Stimulated activated CD8-positive, alpha-beta memory T cell treated with anti-CD3 and anti-CD28 coated beads, Interleukin-12 subunit alpha, Interleukin-12 subunit beta, amount 100 ng/mL, for 24 hours (primary cell): ENCODE results near the gene SND1.
"Not testable (repeated sequence)": the region's sequence is repeated elsewhere in the genome, so short reads cannot be mapped to it uniquely, and the experiment has no call there.

Experiments used
- DNase-seq: peaks from one replicate; pipeline ENCODE4 v3.0.0-alpha.2; 2020; ENCODE audit errors: extremely low read depth

SND1 gene

DNA sequence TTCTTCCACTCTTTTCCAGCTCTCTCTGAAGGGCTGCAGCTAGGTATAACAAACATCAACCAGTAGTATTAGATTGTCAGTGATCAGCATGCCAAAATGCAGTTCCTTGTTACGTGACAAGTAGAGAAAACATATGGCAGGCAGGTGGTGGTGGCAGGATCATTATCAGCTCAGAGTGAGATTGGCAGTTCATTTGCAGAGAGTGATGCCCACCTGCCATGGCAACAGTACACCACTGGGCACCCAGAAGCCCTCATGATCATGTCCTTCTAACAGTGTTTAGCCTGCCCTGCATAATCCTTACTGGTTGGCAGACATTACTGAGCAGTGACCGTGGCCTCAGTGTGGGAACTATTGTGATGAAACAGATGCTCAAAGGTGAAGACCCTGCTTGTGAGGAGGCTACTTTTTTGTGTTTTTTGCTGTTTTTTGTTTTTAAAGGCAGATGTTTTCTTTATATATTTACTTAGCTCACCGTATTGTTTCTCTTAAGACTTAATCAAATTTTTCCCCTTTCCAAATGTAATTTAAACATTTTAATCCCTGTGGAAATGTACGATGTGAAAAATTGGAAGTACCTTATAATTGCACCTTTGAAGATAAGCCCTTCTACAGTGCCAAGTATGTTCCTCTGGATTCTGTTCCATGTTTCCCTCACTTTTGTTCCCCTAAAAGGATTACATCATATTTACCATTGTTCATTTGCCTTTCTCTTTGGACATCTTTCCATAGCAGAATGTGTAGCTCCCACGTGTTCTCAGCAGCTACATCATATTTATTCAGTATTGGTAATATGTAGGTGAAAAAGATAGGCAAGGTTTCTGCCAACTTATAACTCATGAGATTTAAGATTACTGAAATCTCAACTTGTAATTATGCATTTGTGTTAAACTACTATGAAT, 179.6 kb downstream of the SND1 start:
- DNase-seq = no peak

DNA sequence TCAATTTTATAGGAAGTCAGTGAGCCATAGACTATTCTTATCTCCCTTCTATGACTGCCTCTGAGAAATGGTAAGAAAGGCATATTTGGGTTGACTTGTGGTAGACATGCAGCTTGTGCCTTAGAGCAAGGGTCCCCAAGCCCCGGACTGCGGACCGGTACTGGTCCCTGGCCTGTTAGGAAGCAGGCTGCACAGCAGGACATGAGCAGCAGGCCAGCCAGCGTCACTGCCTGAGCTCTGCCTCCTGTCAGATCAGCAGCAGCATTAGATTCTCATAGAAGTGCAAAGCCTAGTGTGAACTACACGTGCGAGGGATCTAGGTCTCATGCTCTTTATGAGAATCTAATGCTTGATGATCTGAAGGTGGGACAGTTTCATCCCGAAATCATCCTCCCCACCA, 180.6 kb downstream of the SND1 start:
- DNase-seq = no peak

DNA sequence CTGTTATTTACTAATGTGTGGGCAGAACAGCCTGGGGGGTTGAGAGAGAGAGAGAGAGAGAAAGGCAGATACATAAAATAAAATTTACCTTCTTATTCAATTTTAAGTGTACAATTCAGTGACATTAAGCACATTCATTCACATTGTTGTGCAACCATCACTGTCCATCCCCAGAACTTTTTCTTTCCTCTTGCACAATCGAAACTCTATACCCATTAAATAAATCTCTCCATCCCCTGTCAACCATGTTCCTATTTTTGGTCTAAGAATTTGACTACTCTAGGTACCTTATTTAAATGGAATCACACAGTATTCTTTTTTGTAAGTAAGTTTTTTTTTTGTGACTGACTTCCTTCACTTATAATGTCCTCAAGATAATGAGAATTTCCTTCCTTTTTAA, 181.6 kb downstream of the SND1 start:
- DNase-seq = no peak

DNA sequence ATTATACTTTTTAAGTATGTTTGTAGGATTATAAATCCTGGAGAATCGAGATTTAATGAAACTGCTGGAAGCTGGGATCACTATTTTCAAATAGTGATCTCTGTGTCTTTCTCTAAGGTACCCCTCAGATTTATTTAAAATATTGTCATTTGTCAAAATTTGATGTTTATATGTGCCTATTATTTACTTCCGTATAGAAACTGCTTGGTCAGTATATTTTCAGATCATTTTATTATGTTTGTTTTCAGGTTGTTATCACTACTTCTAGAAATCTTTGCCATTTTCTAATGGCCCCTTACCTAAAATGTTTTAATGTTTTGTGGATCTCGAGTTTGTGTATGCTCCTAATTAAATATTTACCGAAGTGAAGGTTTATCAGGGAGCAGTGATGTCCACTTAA, 183.7 kb downstream of the SND1 start:
- no peak for DNase-seq

DNA sequence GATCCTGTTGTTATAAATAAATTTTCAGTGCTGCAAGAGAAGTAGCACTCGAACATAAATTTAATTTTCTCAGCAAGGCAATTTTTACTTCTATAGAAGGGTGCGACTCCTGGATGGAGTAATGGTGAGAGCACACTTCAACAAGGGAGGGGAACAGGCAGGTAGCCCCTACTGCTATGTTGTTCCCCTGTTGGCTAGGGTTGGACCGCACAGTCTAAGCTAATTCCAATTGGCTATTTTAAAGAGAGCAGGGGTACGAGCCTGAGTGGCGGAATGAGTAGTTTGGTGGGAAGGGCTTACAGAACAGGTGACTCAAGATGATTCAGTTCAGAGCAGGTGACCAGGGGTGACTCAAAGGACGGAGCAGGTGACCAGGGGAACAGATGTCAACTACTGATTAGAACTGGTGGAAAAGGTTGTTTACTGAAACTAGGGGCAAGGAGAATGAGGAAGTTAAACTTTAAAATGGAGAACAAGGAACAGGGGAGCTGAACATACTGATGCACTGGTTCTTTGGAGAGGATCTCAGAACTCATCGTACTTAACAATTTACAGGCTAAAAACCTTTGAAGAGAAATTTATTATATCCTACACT, 185.9 kb downstream of the SND1 start:
- not testable (repeated sequence) for DNase-seq

DNA sequence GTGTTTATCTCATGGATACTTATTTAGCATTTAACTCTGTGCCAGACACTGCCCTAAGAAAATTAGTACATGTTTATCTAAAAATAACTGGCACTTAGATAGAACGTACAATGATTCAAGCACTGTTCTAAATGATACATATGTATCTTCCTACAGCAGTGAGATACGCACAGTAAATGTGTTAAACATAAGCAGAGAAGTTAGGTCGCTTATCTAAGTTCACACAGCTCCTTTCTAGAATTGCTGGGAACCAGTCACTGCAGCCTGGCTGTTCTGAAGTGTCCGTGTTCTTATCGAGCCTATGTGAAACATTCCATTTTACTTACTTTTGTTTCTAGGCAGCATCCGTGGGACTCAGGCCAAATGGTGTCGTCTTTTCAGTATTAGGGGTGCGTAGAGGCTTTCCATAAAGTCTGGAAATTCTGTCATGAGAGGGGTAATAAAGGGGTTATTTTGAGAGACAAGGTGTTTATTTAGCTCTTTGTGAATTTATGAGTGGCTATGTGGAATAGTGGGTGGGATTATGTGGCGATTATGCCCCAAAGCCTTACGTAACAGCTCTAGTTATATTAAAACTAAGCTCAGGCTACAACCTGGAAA, 186.9 kb downstream of the SND1 start:
- DNase-seq = no peak

DNA sequence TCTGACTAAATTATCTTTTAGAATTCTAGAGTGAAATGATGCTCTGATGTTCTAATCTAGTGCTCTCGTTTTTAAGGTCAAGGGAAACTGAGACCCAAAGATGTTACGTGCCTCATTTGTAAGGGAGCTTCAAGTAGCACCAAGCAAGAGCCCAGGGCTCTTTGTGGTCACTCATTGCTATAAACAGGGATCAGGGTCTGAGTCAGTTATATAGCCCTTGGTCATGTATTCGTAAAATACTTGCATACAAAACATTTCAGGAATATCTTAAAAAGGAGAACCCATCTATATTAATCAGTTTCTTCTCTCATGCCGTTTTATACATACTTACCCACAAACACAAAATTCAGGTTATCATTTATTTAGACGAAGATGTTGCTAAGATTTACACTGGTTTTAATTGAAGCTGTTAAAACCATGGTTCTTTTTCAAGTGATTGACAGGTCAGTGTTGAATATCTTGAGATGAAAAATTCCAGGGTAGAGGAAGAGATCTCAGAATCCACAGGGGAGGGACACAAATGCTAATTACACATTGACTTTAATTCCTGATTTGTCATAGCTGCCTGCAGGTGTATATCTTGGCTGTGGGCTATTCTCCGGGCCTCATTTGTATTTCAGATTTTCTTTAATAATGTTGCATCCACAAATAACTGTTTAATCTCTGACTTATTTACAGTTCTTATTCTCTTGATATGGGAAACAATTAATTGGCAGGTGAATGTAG, 188.4 kb downstream of the SND1 start:
- no peak for DNase-seq

DNA sequence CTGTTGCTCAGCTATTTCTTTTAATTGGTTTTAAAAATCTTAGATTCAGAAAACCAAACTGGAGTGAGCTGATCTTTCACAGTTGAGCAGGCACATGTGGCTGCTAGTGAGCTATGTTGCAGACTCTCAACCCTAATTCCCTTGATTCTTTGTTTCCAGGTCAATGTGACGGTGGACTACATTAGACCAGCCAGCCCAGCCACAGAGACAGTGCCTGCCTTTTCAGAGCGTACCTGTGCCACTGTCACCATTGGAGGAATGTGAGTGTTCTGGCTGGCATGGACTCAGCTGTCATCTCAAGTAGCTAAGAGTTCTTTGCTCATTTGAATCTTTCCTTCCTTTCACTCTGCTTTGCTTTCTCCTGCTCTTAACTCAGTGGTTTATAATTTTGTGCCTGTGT, 192.2 kb downstream of the SND1 start:
- DNase-seq = no peak

DNA sequence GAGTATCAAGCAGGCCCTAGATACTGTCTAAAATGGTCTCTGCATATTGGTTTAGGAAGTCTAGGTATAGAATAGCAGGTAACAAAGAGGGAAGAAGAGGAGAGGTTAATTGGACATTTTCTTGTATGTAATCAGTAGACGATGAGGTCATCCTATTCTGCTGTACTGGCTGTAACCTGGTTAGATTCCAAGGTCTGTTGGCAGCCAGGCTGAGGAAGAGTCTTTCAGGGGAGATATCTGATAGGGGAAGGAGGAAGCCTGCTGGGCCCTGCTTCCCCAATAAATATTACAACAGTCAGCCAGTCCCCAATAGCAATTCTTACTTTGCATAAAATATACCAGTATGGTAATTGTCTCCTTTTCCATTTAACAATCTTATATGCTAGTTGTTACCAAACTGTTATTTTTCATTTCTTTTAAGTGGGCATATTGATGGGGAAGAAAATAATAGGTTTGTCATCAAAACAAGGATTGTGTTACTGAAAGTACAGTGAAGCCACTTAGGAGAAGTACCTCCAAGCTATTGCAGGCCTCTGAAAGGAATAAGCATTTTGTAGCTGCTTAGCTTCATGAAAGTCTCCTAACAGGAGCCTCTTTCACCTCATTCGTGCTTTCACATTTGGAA, 192.8 kb downstream of the SND1 start:
- DNase-seq = no peak

DNA sequence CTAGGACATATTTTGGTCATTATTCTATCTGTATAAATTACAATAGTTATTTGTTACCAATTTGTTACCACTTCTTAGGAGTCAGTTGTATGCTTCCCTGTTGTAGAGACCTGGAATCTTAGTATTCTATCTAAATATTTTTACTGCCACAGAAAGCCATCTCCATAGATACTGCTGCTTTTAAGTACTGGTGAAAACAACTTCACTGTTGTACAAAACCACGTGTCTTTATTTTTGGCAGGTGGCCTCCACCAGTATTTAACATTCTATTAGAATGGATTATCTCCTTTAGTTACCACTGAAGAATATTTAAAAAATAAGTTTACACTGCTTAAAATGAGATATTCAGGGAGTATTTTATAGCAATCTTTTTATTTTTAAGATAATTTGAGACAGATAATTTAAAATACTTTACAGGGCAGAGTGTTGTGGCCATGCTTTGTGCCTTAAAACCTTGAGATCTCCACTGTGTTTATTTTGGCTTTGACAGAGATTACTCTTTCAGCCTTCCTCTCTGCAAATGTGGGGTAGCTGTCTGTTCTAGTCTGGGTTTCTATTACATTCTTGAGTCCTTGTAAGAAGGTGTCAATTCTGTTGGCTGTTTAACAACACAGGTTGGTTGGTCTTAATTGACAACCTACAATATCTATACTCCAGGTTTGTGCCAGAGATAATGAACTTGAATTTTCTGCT, 193.7 kb downstream of the SND1 start:
- DNase-seq = no peak

DNA sequence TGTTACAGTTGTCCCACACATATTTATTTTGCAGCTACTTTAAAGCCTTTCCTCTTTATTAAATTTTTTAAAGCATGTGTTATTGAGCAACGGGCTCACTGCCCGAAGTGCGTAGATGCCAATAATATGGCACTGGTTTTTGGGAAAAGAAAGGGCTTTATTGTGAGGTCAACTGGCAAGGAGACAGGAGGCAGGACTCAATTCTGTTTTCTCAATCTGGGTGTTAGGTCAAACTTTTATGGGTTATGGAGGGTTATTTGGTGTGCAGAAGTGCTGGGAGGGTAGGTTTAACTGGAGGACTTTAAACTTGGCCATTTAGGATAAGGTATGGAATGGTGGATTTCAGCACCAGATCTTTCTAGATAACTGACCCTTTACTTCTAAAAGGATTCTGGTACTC, 195.6 kb downstream of the SND1 start:
- no peak for DNase-seq

DNA sequence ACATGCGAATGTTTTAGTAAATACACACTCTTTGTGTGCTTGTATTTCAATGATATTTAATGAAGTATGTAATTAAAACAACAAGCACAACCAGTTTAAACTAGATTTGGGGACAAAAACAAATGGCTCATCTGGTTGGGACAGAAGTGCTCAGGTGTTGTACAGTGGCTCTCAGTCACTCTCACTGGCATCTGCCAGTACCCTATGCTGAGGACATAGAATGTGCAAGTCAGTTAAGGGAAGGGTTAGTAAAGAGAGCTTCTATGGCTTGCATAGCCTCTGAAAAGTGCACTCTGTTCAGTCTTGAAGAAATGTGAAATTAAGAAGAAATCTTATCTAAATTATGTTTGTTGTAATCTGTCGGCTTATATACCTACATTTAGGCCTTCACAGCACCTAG, 196.2 kb downstream of the SND1 start:
- no peak for DNase-seq

DNA sequence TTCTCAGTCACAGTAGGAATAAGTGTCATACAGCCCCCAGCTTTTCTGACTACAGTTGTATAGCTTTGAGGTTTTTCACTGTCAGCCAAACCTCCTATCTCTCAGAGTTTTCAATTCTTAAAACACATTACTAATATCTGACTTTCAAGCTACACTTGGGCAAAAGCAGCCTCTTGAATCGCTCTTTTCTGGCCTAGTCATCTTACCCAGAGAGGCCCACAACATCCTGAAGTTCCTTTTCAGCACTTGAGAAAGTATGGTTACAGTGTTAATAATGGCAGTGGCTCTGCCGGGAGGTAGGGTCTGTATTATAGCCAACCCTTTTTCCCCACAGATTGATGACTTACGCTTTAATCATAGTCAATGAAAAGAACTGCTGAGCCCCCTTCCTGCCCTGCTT, 198.2 kb downstream of the SND1 start:
- no peak for DNase-seq

DNA sequence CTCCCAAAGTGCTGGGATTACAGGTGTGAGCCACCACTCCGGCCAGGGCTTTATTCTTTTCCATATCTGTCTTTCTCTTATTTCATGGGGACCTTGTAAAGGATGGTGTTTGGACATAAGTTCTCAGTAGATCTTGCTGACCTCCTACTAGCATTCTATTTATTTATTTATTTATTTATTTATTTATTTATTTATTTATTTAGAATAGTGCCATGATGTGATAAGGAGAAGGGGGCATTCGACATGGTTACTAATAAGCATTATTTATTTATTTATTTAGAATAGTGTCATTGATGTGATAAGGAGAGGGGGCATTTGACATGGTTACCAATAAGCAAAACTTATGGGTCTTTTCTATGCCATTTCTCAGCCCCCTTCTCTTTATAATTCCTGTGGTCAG, 202.4 kb downstream of the SND1 start:
- no peak for DNase-seq

DNA sequence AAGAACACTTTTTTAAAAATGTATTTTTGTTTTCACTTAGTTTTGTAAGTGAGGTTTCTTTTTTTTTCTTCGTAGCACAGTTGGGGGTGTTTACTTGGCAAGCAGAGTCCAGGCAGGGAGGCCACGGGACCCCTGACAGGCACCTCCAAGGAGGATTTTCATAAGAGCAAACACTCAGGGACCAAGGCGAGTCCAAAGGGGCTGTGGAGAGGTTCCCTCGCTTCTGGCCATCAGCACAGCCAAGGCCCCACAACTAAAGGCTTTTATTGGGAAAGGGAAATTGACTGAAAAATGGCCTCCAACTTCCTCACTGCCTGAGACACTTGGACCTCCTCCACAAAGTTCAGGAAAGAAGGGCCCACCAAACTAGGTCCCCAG, 205.5 kb downstream of the SND1 start:
- DNase-seq = no peak

DNA sequence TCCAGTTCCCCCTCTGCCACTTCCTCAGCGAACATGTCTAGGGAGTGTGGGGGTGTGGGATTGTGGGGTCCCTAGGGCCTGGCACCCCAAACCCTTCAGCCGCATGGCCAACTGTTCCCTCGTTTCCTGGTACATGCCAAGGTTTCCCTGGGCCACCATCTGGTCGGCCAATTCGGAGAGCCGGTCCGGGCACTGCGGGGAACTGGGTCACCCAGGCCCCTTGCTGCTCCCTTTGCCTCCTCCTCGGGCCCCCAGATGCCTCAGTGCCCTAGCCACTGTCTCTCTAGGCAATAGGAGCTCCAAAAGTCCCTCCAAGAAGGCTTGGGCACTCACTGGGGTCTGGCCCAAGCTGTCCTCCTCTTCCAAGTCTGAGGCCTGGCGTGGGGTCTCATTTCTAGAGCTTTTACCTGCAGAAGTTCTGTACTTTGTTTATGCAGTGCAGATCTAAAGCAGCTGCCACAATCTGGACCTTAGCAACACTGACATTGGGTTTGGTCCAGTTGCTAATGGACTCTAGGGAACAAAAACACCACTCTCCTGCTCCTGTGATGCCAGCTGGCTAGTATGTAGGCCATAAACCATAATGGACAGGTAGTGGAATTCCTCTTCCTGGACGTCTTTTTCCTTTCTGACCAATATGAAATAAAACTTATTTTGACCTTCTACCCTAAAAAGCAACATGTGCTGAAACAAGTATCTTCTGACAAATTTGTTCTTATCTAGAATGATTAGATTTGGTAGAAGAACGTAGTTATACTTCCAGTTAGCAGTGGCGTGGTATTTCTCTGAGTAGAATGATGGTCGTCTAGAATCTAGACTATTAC, 206.3 kb downstream of the SND1 start:
- no peak for DNase-seq

DNA sequence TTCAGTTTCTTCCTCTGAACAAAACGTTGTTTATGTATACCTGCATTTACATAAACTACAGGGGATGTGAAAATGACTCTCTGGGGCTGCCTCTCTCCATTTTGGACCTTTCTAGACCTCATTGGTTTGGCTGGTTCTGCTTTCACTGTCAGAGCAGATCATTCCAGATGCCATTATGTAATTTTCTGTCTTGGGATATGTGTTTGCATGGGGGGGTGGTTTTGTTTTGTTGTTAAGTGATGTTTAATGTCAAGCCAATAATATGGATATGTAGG, 206.9 kb downstream of the SND1 start:
- DNase-seq = no peak

DNA sequence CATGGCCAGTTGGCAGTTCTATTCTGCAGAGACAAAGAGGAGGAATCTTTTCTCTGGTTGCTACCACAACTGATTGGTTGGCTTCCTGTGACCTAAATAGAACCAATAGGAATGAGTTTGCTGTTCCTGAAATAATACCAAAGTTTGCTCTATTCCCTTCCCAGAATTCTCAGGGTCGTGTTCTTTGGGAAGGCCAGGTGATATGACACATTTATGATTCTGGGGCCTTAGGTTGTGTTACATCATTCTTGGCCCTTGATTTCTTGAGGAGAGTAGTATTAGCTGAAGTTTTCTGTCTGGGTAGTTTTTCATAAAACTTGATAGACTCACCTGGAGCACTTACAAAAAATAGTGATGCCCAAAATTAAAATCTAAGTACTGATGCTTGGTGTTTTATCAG, 207.3 kb downstream of the SND1 start:
- no peak for DNase-seq

DNA sequence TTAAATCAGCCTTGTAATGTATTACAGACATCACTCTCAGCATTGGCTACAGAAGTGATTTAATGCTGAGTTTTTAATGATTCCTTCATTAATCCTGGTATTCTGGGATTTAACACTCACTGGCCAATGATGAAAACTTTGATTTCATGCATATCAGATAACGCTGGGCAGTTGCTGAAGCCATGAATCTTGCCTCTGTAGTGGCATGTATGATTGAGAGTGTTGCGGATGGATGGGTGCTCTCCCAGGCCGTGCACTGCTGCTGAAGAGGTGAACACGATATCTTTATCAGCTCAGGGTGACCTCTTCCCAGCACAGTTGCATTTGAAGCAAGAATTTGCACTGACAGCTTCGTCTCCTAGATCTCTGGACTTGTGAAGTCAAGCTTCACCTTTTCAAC, 210.5 kb downstream of the SND1 start:
- DNase-seq = no peak

DNA sequence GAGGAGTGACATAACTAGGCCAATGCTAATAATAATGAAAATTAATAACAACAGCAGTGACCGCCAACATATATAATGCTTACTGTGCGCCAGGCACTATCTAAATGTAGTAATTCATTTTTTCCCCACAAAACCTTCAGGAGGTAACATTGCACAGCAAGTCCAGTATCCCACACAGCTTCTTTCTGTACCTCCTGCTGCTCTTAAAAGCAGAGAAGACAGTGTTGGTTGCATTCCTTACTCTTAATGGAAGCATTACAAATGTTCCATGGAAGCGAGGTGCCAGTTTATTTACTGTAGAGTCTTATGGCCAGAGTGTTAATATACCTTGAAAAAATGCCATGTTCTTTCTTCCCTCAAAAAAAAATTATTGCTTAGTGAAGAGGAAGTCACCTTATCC, 211.1 kb downstream of the SND1 start:
- DNase-seq = no peak

DNA sequence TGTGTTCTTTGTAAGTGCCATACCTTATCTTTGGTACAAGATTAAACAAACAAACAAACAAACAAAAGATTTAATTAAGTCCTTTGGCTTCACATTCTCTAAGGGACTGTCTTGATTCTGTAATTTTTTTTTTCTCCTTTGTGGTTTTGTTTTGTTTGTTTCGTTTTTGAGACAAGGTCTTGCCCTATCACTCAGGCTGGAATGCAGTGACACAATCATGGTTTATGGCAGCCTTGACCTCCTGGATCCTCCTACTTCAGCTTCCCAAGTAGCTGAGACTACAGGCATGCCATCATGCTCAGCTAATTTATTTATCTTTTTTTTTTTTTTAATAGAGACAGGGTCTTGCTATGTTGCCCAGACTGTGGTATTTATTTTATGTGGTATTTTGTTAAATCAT, 213.5 kb downstream of the SND1 start:
- no peak for DNase-seq
